SU-DHL-6 (cell line): ENCODE data around the gene NABP1.

ENCODE experiments used
- H2AFZ ChIP-seq: fragments of 200-600 bp; sonication (generic); 2 replicates; pipeline ENCODE4 v1.6.1; 2014; ENCODE audit warnings: low read depth, mild to moderate bottlenecking, moderate library complexity, mixed read lengths, antibody characterized with exemption, low read length; ENCODE audit not compliant: severe bottlenecking
- H3F3A ChIP-seq: fragments of 200-600 bp; shearing (Covaris generic); 2 replicates; pipeline ENCODE4 v1.6.0; 2016; ENCODE audit warnings: antibody characterized with exemption, mild to moderate bottlenecking; ENCODE audit not compliant: insufficient read depth
- H3K27ac ChIP-seq: fragments of 200-600 bp; sonication (generic); 2 replicates; pipeline ENCODE4 v1.5.1; 2016; ENCODE audit warnings: low read depth, mild to moderate bottlenecking, low read length, moderate library complexity, mixed read lengths
- H3K27me3 ChIP-seq: fragments of 200-600 bp; sonication (generic), shearing (Covaris generic); 2 replicates; pipeline ENCODE4 v1.6.0; 2014; ENCODE audit warnings: mild to moderate bottlenecking, low read length
- H3K36me3 ChIP-seq: fragments of 200-600 bp; sonication (generic); 2 replicates; pipeline ENCODE4 v1.6.1; 2014; ENCODE audit warnings: mild to moderate bottlenecking, low read length, mixed read lengths
- H3K4me2 ChIP-seq: fragments of 300-600, 200-600 bp; shearing (Covaris generic), sonication (generic); 2 replicates; pipeline ENCODE4 v1.6.0; 2014; ENCODE audit warnings: low read length, low read depth, mild to moderate bottlenecking; ENCODE audit not compliant: poor library complexity, severe bottlenecking
- H3K4me3 ChIP-seq: fragments of 200-600 bp; sonication (generic); 2 replicates; pipeline ENCODE4 v1.5.1; 2014; ENCODE audit warnings: antibody characterized with exemption, low read length, mild to moderate bottlenecking, mixed read lengths; ENCODE audit not compliant: insufficient read depth, poor library complexity, severe bottlenecking
- H3K79me2 ChIP-seq: fragments of 200-600 bp; sonication (generic); 2 replicates; pipeline ENCODE4 v1.6.1; 2014; ENCODE audit warnings: mild to moderate bottlenecking, low read length, moderate library complexity; ENCODE audit not compliant: insufficient read depth
- H3K9ac ChIP-seq: fragments of 200-600 bp; sonication (generic); 2 replicates; pipeline ENCODE4 v1.7.0; 2014; ENCODE audit warnings: mild to moderate bottlenecking, low read length
- H3K9me2 ChIP-seq: fragments of 200-600 bp; sonication (generic); replicated peaks from 2 replicates; pipeline ENCODE4 v1.6.1; 2014; ENCODE audit warnings: low read length; ENCODE audit not compliant: insufficient read depth
- H3K9me3 ChIP-seq: fragments of 200-600 bp; sonication (generic); 2 replicates; pipeline ENCODE4 v1.6.1; 2014; ENCODE audit warnings: low read length, mixed read lengths; ENCODE audit not compliant: insufficient read depth
- H4K20me1 ChIP-seq: fragments of 200-600 bp; sonication (generic); 2 replicates; pipeline ENCODE4 v1.6.1; 2014; ENCODE audit warnings: low read depth, mild to moderate bottlenecking, antibody characterized with exemption, low read length, moderate library complexity, mixed read lengths
- CTCF ChIP-seq: fragments of 200-600 bp; sonication (generic); IDR thresholded peaks from one replicate; pipeline ENCODE4 v1.5.1; 2017; ENCODE audit warnings: antibody characterized with exemption, mild to moderate bottlenecking, low read length, moderate library complexity; ENCODE audit not compliant: insufficient read depth, poor library complexity, severe bottlenecking
- EZH2phosphoT487 ChIP-seq: fragments of 200-600 bp; sonication (generic), shearing (Covaris generic); conservative IDR thresholded peaks from 2 replicates; pipeline ENCODE4 v1.6.1; 2018; ENCODE audit warnings: mild to moderate bottlenecking, antibody characterized with exemption, low read length, moderate library complexity, mixed read lengths

NABP1 gene

DNA sequence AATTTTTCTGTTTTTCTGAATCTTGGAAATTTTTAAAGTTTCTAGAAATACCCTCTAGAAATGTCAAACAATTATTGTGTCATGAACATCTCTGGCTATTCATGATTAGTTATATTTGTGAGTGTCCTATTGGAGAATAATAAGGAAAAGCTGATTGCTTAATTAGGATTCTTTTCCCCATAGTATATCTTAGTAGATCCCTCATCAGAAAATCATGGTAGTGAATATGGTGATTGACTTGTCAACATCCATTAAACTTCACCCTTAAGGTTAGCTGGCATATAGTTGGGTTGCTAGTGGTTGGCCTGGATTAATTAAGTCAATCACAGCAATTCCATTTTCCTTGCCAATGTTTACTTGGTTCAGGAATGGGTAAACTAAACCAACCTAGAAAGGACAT is 18.7 kb upstream of the NABP1 start:
- H2AFZ ChIP-seq, result no peak overlapping the region
- H3K4me2 ChIP-seq, result no peak overlapping the region
- no peaks in the 10 kb centered on the region for H3F3A ChIP-seq
- H3K36me3 ChIP-seq, result no peaks in the 10 kb centered on the region
- no peaks in the 10 kb centered on the region for H3K27me3 ChIP-seq
- no peak overlapping the region for H3K4me3 ChIP-seq
- H3K27ac ChIP-seq, result no peak overlapping the region
- no peaks in the 10 kb centered on the region for H4K20me1 ChIP-seq
- TF ChIP-seq CTCF, result no peak
- no peak for TF ChIP-seq EZH2phosphoT487
- no peaks in the 10 kb centered on the region for H3K79me2 ChIP-seq
- H3K9me3 ChIP-seq, result no peaks in the 10 kb centered on the region
- no peak overlapping the region for H3K9ac ChIP-seq
- H3K9me2 ChIP-seq, result no peaks in the 10 kb centered on the region

- no peak overlapping the region for H3K9ac ChIP-seq
These were observed 17.4 kb upstream of the NABP1 start for GRCh38 chr2:191660575-191660974.

DNA sequence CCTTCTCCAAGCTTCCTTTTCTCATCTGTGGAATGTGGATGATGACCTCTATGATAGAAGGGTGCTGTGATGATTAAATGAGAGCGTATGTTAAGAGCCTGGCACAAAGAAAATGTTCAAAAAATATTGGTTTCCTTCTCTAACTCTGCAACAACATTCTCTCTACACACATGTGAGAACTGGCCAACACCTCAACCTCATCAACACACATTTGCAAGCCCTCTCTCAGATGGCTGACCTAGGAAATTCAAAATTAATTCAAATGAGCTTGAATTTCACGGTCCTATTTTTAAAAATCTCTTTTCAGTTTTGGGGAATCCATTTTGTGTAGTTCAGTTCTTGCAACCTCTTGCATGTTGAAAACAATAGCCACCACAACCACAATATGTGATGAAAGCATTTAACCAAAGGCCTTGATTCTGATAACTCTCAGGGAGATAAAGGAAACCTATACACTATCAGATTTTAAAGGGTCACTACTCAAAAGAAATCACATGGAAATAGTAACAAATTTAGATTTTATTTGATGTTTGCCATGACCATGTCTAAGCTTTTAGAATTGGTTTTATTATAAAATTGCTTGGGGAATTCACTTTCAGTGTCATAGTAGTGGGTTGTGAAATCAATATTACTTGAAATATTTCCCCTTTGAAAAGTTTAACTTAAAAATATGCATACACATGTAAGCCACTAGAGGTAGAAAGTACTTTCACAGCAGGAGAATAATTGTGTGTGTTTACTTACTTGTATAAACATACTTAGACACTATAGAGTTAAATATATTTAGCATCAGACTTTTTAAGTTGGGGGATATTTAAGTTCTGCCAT is 16.6 kb upstream of the NABP1 start:
- Histone ChIP-seq H3K27me3 (no peaks in the 10 kb centered on the region), H3K9ac (no peak overlapping the region), H2AFZ (no peak overlapping the region), H3F3A (no peaks in the 10 kb centered on the region), H3K4me2 (no peak overlapping the region), H4K20me1 (no peaks in the 10 kb centered on the region), H3K36me3 (no peaks in the 10 kb centered on the region), H3K9me2 (no peaks in the 10 kb centered on the region), H3K4me3 (no peak overlapping the region), H3K27ac (no peak overlapping the region), H3K9me3 (no peaks in the 10 kb centered on the region), H3K79me2 (no peaks in the 10 kb centered on the region)
- TF ChIP-seq CTCF (no peak), EZH2phosphoT487 (no peak)

More at GRCh38 chr2:191660575-191660974, 17.4 kb upstream of the NABP1 start:
- Histone ChIP-seq H3K4me2 (no peak overlapping the region), H3K79me2 (no peaks in the 10 kb centered on the region), H3K27ac (no peak overlapping the region), H3K36me3 (no peaks in the 10 kb centered on the region), H3F3A (no peaks in the 10 kb centered on the region), H4K20me1 (no peaks in the 10 kb centered on the region), H3K9me2 (no peaks in the 10 kb centered on the region), H2AFZ (no peak overlapping the region), H3K4me3 (no peak overlapping the region), H3K27me3 (no peaks in the 10 kb centered on the region), H3K9me3 (no peaks in the 10 kb centered on the region)
- TF ChIP-seq CTCF, result no peak
- TF ChIP-seq EZH2phosphoT487, result no peak
